DOHH2 (cell line): ENCODE results near the gene ZFP62.

Source experiments
- H3F3A ChIP-seq: fragments of 200-600 bp; sonication (generic), shearing (Covaris generic); 2 replicates; pipeline ENCODE4 v1.6.0; 2016; ENCODE audit warnings: antibody characterized with exemption, mild to moderate bottlenecking; ENCODE audit not compliant: control insufficient read depth, insufficient read depth
- H3K27ac ChIP-seq: fragments of 200-600 bp; sonication (generic); 2 replicates; pipeline ENCODE4 v1.5.1; 2014; ENCODE audit warnings: low read depth, mild to moderate bottlenecking, low read length, moderate library complexity
- H3K27me3 ChIP-seq: fragments of 200-600 bp; sonication (generic); 2 replicates; pipeline ENCODE4 v1.6.1; 2014; ENCODE audit warnings: mild to moderate bottlenecking, low read length, mixed read lengths; ENCODE audit not compliant: control insufficient read depth
- H3K36me3 ChIP-seq: fragments of 200-600 bp; sonication (generic); 2 replicates; pipeline ENCODE4 v1.6.1; 2014; ENCODE audit warnings: mild to moderate bottlenecking, low read length, moderate library complexity, mixed read lengths; ENCODE audit not compliant: control insufficient read depth
- H3K4me1 ChIP-seq: fragments of 200-600 bp; sonication (generic); 2 replicates; pipeline ENCODE4 v1.6.1; 2014; ENCODE audit warnings: mild to moderate bottlenecking, low read length, mixed read lengths; ENCODE audit not compliant: control insufficient read depth
- H3K4me2 ChIP-seq: fragments of 200-600 bp; sonication (generic); 2 replicates; pipeline ENCODE4 v1.6.0; 2014; ENCODE audit warnings: mild to moderate bottlenecking, low read length, moderate library complexity
- H3K4me3 ChIP-seq: fragments of 200-600 bp; sonication (generic); 2 replicates; pipeline ENCODE4 v1.5.1; 2014; ENCODE audit warnings: mild to moderate bottlenecking, low read length, mixed read lengths
- H3K79me2 ChIP-seq: fragments of 200-600 bp; sonication (generic); 2 replicates; pipeline ENCODE4 v1.6.1; 2014; ENCODE audit warnings: mild to moderate bottlenecking, low read length, mixed read lengths; ENCODE audit not compliant: control insufficient read depth
- H3K9me2 ChIP-seq: fragments of 200-600 bp; sonication (generic); replicated peaks from 2 replicates; pipeline ENCODE4 v1.6.1; 2014; ENCODE audit warnings: mild to moderate bottlenecking, low read length, mixed read lengths; ENCODE audit not compliant: control insufficient read depth
- H3K9me3 ChIP-seq: fragments of 200-600 bp; sonication (generic); 2 replicates; pipeline ENCODE4 v1.6.1; 2014; ENCODE audit warnings: antibody characterized with exemption, low read length, mixed read lengths; ENCODE audit not compliant: control insufficient read depth, insufficient read depth
- H4K20me1 ChIP-seq: fragments of 200-600 bp; sonication (generic); 2 replicates; pipeline ENCODE4 v1.6.0; 2014; ENCODE audit warnings: low read depth, mild to moderate bottlenecking, antibody characterized with exemption, low read length, moderate library complexity; ENCODE audit not compliant: control insufficient read depth, insufficient read depth
- CTCF ChIP-seq: fragments of 200-600 bp; sonication (generic); IDR thresholded peaks from one replicate; pipeline ENCODE4 v1.5.1; 2014; ENCODE audit warnings: antibody characterized with exemption, mild to moderate bottlenecking, low read depth, low read length; ENCODE audit not compliant: poor library complexity, severe bottlenecking
- EZH2phosphoT487 ChIP-seq: fragments of 200-600 bp; sonication (generic); IDR thresholded peaks from 2 replicates; pipeline ENCODE4 v1.6.1; 2017; ENCODE audit warnings: borderline replicate concordance, mild to moderate bottlenecking, antibody characterized with exemption, low read length, moderate library complexity, mixed read lengths

The ZFP62 gene

GRCh38 chr5:180810210-180810958, 50.7 kb downstream of the ZFP62 start:
- H3K27ac ChIP-seq, result peak overlapping the region; percentile 96
- peaks cover 78% of the 10 kb centered on the region for H3K4me1 ChIP-seq
- no peaks in the 10 kb centered on the region for H3K9me3 ChIP-seq

GRCh38 chr5:180809403-180810209, 51.5 kb downstream of the ZFP62 start:
- no peaks in the 10 kb centered on the region for H3K27me3 ChIP-seq
- no peaks in the 10 kb centered on the region for H3K9me2 ChIP-seq
- peaks cover 28% of the 10 kb centered on the region for H3K36me3 ChIP-seq
- no peak for TF ChIP-seq CTCF
- no peak for TF ChIP-seq EZH2phosphoT487
- peak overlapping the region; percentile 82 for H3K4me2 ChIP-seq
- H3K9me3 ChIP-seq, result no peaks in the 10 kb centered on the region
- H3F3A ChIP-seq, result peaks cover 26% of the 10 kb centered on the region
- H3K4me1 ChIP-seq, result peaks cover 79% of the 10 kb centered on the region
- H3K79me2 ChIP-seq, result peaks cover 67% of the 10 kb centered on the region
- peak overlapping the region; percentile 97 for H3K4me3 ChIP-seq
- no peaks in the 10 kb centered on the region for H4K20me1 ChIP-seq
- peak overlapping the region; percentile 96 for H3K27ac ChIP-seq

More at GRCh38 chr5:180810210-180810958, 50.7 kb downstream of the ZFP62 start:
- H3F3A ChIP-seq, result peaks cover 19% of the 10 kb centered on the region
- H3K9me2 ChIP-seq, result no peaks in the 10 kb centered on the region
- H3K4me2 ChIP-seq, result peak overlapping the region; percentile 82
- H4K20me1 ChIP-seq, result no peaks in the 10 kb centered on the region
- peaks cover 60% of the 10 kb centered on the region for H3K79me2 ChIP-seq
- H3K27me3 ChIP-seq, result no peaks in the 10 kb centered on the region
- TF ChIP-seq CTCF (no peak), EZH2phosphoT487 (no peak)
- peaks cover 24% of the 10 kb centered on the region for H3K36me3 ChIP-seq
- H3K4me3 ChIP-seq, result peak overlapping the region; percentile 97

- Histone ChIP-seq H3K36me3 (peaks cover 34% of the 10 kb centered on the region), H3K27ac (peak overlapping the region; percentile 85), H3K4me3 (peak overlapping the region; percentile 97), H3K9me3 (no peaks in the 10 kb centered on the region), H3K4me1 (peaks cover 78% of the 10 kb centered on the region), H3K9me2 (no peaks in the 10 kb centered on the region), H3K79me2 (peaks cover 75% of the 10 kb centered on the region), H3K4me2 (peak overlapping the region; percentile 82), H3F3A (peaks cover 31% of the 10 kb centered on the region), H4K20me1 (no peaks in the 10 kb centered on the region), H3K27me3 (no peaks in the 10 kb centered on the region)
- no peak for TF ChIP-seq CTCF
- TF ChIP-seq EZH2phosphoT487, result no peak
Observed at GRCh38 chr5:180808461-180809000, 52.5 kb downstream of the ZFP62 start.
